Stimulated activated memory B cell treated with anti-CD40 and anti-IgM and Interleukin-4, amounts not matched to agents 10 μg/mL and 1 μg/mL and 100 μg/mL, for 72 hours (primary cell): Measurements from ENCODE around the gene PSMB3.

ENCODE experiments used
- ATAC-seq: fragments of 150-1000 bp; cut with Tn5 transposase; 2 replicates; pipeline ENCODE4 v1.10.0; 2021
- H3K27ac Mint-ChIP-seq: one replicate; pipeline ENCODE4 v1.8.0; 2022; ENCODE audit warnings: mild to moderate bottlenecking, mixed read lengths
- H3K27me3 Mint-ChIP-seq: one replicate; pipeline ENCODE4 v1.8.0; 2022; ENCODE audit warnings: mixed read lengths
- H3K36me3 Mint-ChIP-seq: one replicate; pipeline ENCODE4 v1.8.0; 2022; ENCODE audit warnings: mixed read lengths
- H3K4me1 Mint-ChIP-seq: one replicate; pipeline ENCODE4 v1.8.0; 2022; ENCODE audit warnings: mixed read lengths
- H3K4me3 Mint-ChIP-seq: one replicate; pipeline ENCODE4 v1.8.0; 2022; ENCODE audit warnings: mild to moderate bottlenecking, moderate library complexity, mixed read lengths
- H3K9me3 Mint-ChIP-seq: one replicate; pipeline ENCODE4 v1.8.0; 2022; ENCODE audit warnings: mixed read lengths

The PSMB3 gene

GRCh38 chr17:38728290-38728831, 24.2 kb upstream of the PSMB3 start:
- peak; percentile 25 for ATAC-seq
- H3K9me3 Mint-ChIP-seq = no peaks in the 10 kb centered on the region
- H3K4me1 Mint-ChIP-seq = peaks cover 64% of the 10 kb centered on the region
- H3K27ac Mint-ChIP-seq = peak overlapping the region; percentile 79
- H3K36me3 Mint-ChIP-seq = peaks cover 9% of the 10 kb centered on the region
- peak overlapping the region; percentile 50 for H3K4me3 Mint-ChIP-seq
- no peaks in the 10 kb centered on the region for H3K27me3 Mint-ChIP-seq

GRCh38 chr17:38729368-38729885, 23.1 kb upstream of the PSMB3 start:
- peak overlapping the region; percentile 52 for H3K27ac Mint-ChIP-seq
- no peak for ATAC-seq
- H3K4me3 Mint-ChIP-seq = peak overlapping the region; percentile 61
- no peaks in the 10 kb centered on the region for H3K27me3 Mint-ChIP-seq
- H3K4me1 Mint-ChIP-seq = peaks cover 75% of the 10 kb centered on the region
- no peaks in the 10 kb centered on the region for H3K9me3 Mint-ChIP-seq
- peaks cover 9% of the 10 kb centered on the region for H3K36me3 Mint-ChIP-seq

GRCh38 chr17:38729886-38730525, 22.5 kb upstream of the PSMB3 start, which contains the start of gene CISD3:
TSS of gene CISD3 (plus strand) at chr17:38730341. CDS start at chr17:38730359, 18 bp downstream.
- no peaks in the 10 kb centered on the region for H3K9me3 Mint-ChIP-seq
- peaks cover 81% of the 10 kb centered on the region for H3K4me1 Mint-ChIP-seq
- ATAC-seq = peak; percentile 93
- H3K4me3 Mint-ChIP-seq = peak within 1 kb of the TSS; percentile 91
- peak within 1 kb of the TSS; percentile 88 for H3K27ac Mint-ChIP-seq
- peaks cover 9% of the 10 kb centered on the region for H3K36me3 Mint-ChIP-seq
- H3K27me3 Mint-ChIP-seq = no peaks in the 10 kb centered on the region

GRCh38 chr17:38730526-38731379, 21.8 kb upstream of the PSMB3 start:
- ATAC-seq = no peak
- peak overlapping the region; percentile 88 for H3K27ac Mint-ChIP-seq
- no peaks in the 10 kb centered on the region for H3K27me3 Mint-ChIP-seq
- peaks cover 9% of the 10 kb centered on the region for H3K36me3 Mint-ChIP-seq
- no peaks in the 10 kb centered on the region for H3K9me3 Mint-ChIP-seq
- peak overlapping the region; percentile 91 for H3K4me3 Mint-ChIP-seq
- H3K4me1 Mint-ChIP-seq = peaks cover 82% of the 10 kb centered on the region

GRCh38 chr17:38731526-38732294, 20.8 kb upstream of the PSMB3 start:
- Mint-ChIP-seq H3K9me3 (no peaks in the 10 kb centered on the region), H3K27ac (peak overlapping the region; percentile 88)

GRCh38 chr17:38732376-38733281, 19.9 kb upstream of the PSMB3 start:
- no peaks in the 10 kb centered on the region for H3K9me3 Mint-ChIP-seq
- H3K4me3 Mint-ChIP-seq = no peak overlapping the region
- H3K4me1 Mint-ChIP-seq = peaks cover 64% of the 10 kb centered on the region
- H3K36me3 Mint-ChIP-seq = peaks cover 8% of the 10 kb centered on the region
- H3K27ac Mint-ChIP-seq = peak overlapping the region; percentile 9
- no peak for ATAC-seq
- no peaks in the 10 kb centered on the region for H3K27me3 Mint-ChIP-seq

More at GRCh38 chr17:38731526-38732294, 20.8 kb upstream of the PSMB3 start:
- Mint-ChIP-seq H3K27me3 (no peaks in the 10 kb centered on the region), H3K36me3 (peaks cover 9% of the 10 kb centered on the region), H3K4me3 (peak overlapping the region; percentile 0), H3K4me1 (peaks cover 73% of the 10 kb centered on the region)
- no peak for ATAC-seq

GRCh38 chr17:38733282-38733981, 19.1 kb upstream of the PSMB3 start:
- H3K4me1 Mint-ChIP-seq = peaks cover 63% of the 10 kb centered on the region
- peaks cover under 1% of the 10 kb centered on the region for H3K36me3 Mint-ChIP-seq
- peak overlapping the region; percentile 9 for H3K27ac Mint-ChIP-seq
- H3K27me3 Mint-ChIP-seq = peaks cover 7% of the 10 kb centered on the region
- no peaks in the 10 kb centered on the region for H3K9me3 Mint-ChIP-seq
- no peak overlapping the region for H3K4me3 Mint-ChIP-seq
- ATAC-seq = no peak

- Mint-ChIP-seq H3K27me3 (peaks cover 11% of the 10 kb centered on the region), H3K27ac (no peak overlapping the region)
- no peak for ATAC-seq
These were observed 18.3 kb upstream of the PSMB3 start for GRCh38 chr17:38733982-38734973.

GRCh38 chr17:38735161-38735997, 17.2 kb upstream of the PSMB3 start:
- peaks cover 52% of the 10 kb centered on the region for H3K4me1 Mint-ChIP-seq
- H3K4me3 Mint-ChIP-seq = no peak overlapping the region

More at GRCh38 chr17:38733982-38734973, 18.3 kb upstream of the PSMB3 start:
- no peak overlapping the region for H3K4me3 Mint-ChIP-seq
- no peaks in the 10 kb centered on the region for H3K36me3 Mint-ChIP-seq
- H3K4me1 Mint-ChIP-seq = peaks cover 57% of the 10 kb centered on the region
- no peaks in the 10 kb centered on the region for H3K9me3 Mint-ChIP-seq

GRCh38 chr17:38738007-38738662, 14.4 kb upstream of the PSMB3 start:
- H3K9me3 Mint-ChIP-seq = no peaks in the 10 kb centered on the region
- no peak overlapping the region for H3K4me3 Mint-ChIP-seq
- H3K27ac Mint-ChIP-seq = no peak overlapping the region
- H3K4me1 Mint-ChIP-seq = peaks cover 35% of the 10 kb centered on the region
- peak; percentile 66 for ATAC-seq
- H3K36me3 Mint-ChIP-seq = no peaks in the 10 kb centered on the region
- H3K27me3 Mint-ChIP-seq = peaks cover 11% of the 10 kb centered on the region

More at GRCh38 chr17:38735161-38735997, 17.2 kb upstream of the PSMB3 start:
- Mint-ChIP-seq H3K27me3 (peaks cover 11% of the 10 kb centered on the region), H3K9me3 (no peaks in the 10 kb centered on the region), H3K36me3 (no peaks in the 10 kb centered on the region), H3K27ac (no peak overlapping the region)
- no peak for ATAC-seq

GRCh38 chr17:38738686-38739085, 13.9 kb upstream of the PSMB3 start:
- no peak overlapping the region for H3K4me3 Mint-ChIP-seq
- no peaks in the 10 kb centered on the region for H3K36me3 Mint-ChIP-seq
- peaks cover 14% of the 10 kb centered on the region for H3K27me3 Mint-ChIP-seq
- ATAC-seq = no peak
- H3K9me3 Mint-ChIP-seq = no peaks in the 10 kb centered on the region
- H3K27ac Mint-ChIP-seq = no peak overlapping the region
- H3K4me1 Mint-ChIP-seq = peaks cover 34% of the 10 kb centered on the region
